Retinal pigment epithelial cell (primary cell): ENCODE data around the gene BAAT.

ENCODE experiments used
- DNase-seq: peaks from one replicate; pipeline ENCODE4 v3.0.0-alpha.2; 2010; ENCODE audit warnings: low read depth
- H3K4me3 ChIP-seq: 2 replicates; pipeline ENCODE4 v1.5.1; 2011; ENCODE audit warnings: mild to moderate bottlenecking, low read length, control low read depth, moderate library complexity
- CTCF ChIP-seq: conservative IDR thresholded peaks from 2 replicates; pipeline ENCODE4 v1.5.1; 2011; ENCODE audit warnings: low read depth, low read length, control low read depth, inconsistent platforms

Gene BAAT

GRCh38 chr9:101414839-101415238 is 30.0 kb upstream of the BAAT start:
- no peak for DNase-seq
- TF ChIP-seq CTCF = no peak

GRCh38 chr9:101409079-101409477 is 24.3 kb upstream of the BAAT start:
- DNase-seq = no peak

More at GRCh38 chr9:101414839-101415238, 30.0 kb upstream of the BAAT start:
- H3K4me3 ChIP-seq = no peak overlapping the region

GRCh38 chr9:101408374-101409078 is 23.7 kb upstream of the BAAT start:
- no peak overlapping the region for H3K4me3 ChIP-seq
- TF ChIP-seq CTCF = no peak
- no peak for DNase-seq

More at GRCh38 chr9:101409079-101409477, 24.3 kb upstream of the BAAT start:
- TF ChIP-seq CTCF = no peak
- no peak overlapping the region for H3K4me3 ChIP-seq

- no peak for DNase-seq
- no peak for TF ChIP-seq CTCF
- no peak overlapping the region for H3K4me3 ChIP-seq
Measured at GRCh38 chr9:101403516-101404285, 18.9 kb upstream of the BAAT start.

GRCh38 chr9:101400120-101400519 is 15.3 kb upstream of the BAAT start:
- TF ChIP-seq CTCF = no peak
- DNase-seq = no peak
- peak overlapping the region; percentile 72 for H3K4me3 ChIP-seq

GRCh38 chr9:101399643-101399970 is 14.8 kb upstream of the BAAT start:
- DNase-seq = no peak
- TF ChIP-seq CTCF = no peak
- H3K4me3 ChIP-seq = peak overlapping the region; percentile 72
